GM18498 (cell line): Measurements from ENCODE around the gene NSUN7.

Source experiments
- ATAC-seq: cut with Tn5 transposase; IDR thresholded peaks from one replicate; pipeline ENCODE4 v1.9.1; 2021; ENCODE audit warnings: mild to moderate bottlenecking, moderate library complexity; ENCODE audit not compliant: unreplicated experiment

NSUN7 gene

GRCh38 chr4:40733752-40734151 lies 16.0 kb upstream of the NSUN7 start:
- ATAC-seq = no peak

GRCh38 chr4:40734497-40734896 lies 15.3 kb upstream of the NSUN7 start:
- no peak for ATAC-seq

DNA sequence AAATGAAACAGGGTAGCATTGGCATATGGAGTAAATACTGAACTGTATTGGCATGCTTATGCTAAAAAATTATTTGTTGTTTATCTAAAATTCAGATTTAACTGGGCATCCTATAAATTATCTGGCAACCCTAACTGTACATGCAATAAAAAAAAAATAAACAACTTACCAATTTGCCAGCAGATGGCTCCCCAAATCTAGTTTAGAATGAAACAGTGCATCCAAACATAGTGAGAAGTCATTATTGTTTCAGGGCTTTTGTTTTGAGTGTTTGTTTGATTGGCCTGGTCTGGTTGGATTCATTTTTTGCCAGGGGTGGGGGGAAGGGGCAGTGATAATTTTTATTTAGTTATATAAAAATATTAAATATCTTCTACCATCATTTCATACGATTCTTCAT lies 12.8 kb upstream of the NSUN7 start:
- no peak for ATAC-seq

DNA sequence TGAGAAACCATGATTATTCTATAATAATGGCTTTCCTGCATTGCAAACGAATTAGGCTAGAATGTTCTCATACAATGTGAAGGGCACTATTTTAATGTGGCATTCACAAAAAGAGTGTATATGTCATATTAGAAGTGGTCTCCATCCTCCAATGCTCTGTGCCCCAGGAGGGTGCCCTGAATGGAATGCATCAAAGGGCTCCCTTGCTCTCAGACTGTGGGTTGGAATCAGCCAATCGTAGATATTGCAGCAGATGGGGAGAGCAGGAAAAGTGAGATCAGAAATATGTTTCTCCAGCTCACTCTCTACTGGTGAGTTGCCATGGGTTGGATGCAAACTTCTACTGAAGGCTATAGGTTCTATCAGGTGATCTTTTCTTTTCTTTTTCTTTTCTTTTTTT lies 11.9 kb upstream of the NSUN7 start:
- ATAC-seq = no peak

- ATAC-seq = no peak
These were observed 10.4 kb upstream of the NSUN7 start for GRCh38 chr4:40739347-40739746.

DNA sequence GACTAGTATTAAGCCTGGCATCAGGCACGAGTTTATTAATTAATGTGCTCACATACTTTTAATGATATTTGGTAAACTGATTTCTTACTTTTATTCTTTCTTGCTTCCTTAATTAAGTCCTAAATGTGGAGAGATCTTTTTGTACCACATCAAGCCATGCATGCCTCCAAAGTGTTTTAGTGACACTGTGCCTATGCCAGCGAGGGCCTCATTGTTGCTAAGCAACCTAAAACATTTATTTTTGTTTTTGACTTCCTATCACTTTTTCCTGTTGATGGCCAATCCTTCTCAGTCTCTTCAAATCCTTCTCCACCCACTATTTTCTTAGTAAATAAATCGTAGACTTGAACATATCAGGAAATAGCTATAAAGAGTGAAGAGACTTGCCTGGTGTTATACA lies 5.5 kb upstream of the NSUN7 start:
- no peak for ATAC-seq

GRCh38 chr4:40745285-40745984 lies 4.3 kb upstream of the NSUN7 start:
- ATAC-seq = no peak

GRCh38 chr4:40747207-40747835 lies 2.4 kb upstream of the NSUN7 start:
- ATAC-seq = no peak

- no peak for ATAC-seq
These were observed 905 bp downstream of the NSUN7 start for GRCh38 chr4:40750461-40751258.

DNA sequence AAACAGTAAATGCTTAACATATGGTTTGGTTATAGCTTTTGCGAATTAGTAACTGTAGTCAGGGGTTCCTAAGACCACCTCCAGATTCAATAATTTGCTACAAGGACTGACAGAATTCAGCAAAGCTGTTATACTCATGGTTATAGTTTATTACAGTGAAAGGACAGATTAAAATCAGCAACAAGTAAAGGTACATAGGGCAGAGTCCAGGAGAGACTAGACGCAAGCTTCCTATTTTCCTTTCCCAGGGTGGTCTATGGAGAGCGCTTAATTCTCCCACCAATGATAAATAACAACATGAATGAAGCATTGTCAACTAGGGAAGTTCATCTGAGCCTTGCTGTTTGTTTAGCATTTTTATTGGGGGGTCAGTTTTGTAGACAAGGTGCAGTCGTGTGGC lies 5.9 kb downstream of the NSUN7 start:
- no peak for ATAC-seq

DNA sequence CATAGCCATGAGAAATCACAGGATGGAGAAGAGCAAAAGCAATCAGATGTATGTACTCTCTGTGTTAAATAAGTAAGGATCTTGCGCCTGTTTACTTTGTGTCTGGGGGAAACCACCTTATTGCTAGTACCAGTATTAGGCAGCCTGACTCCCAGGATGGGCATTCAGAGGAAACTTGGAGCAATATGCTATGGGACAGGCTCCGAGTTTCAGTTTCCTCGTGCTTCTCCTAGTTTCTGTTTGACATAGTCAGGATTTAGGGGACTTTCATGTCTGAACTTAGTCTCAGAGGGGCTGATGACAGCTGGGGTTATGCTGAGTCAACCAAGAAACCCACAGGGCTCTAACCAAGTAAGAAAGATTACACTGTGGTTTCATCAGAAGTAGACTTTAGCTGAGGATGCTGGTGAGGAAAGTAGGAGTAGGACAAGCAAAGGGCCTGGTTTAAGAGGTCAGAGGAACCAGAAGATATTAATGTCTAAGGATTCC lies 13.5 kb downstream of the NSUN7 start:
- ATAC-seq = peak; percentile 99

GRCh38 chr4:40769266-40769665 lies 19.5 kb downstream of the NSUN7 start:
- ATAC-seq = no peak

- ATAC-seq = no peak
These were observed 28.3 kb downstream of the NSUN7 start for GRCh38 chr4:40778090-40778489.

DNA sequence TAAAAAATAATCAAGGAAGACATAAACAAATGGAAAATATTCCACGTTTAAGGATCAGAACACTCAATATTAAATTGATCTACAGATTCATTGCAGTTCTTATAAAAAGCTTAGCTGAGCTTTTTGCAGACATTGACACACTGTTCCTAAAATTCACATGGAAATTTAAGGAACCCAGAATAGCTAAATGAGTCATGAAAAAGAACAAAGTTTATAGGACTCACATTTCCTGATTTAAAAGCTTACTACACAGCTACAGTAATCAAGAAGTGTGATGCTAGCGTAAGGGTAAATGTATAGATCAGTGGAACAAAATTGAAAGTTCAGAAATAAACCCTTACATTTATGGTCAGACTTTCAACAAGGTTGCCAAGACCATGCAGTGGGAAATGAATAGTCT lies 33.1 kb downstream of the NSUN7 start:
- ATAC-seq = no peak

GRCh38 chr4:40785727-40786126 lies 36.0 kb downstream of the NSUN7 start:
- ATAC-seq = no peak

GRCh38 chr4:40788331-40788730 lies 38.6 kb downstream of the NSUN7 start:
- no peak for ATAC-seq

DNA sequence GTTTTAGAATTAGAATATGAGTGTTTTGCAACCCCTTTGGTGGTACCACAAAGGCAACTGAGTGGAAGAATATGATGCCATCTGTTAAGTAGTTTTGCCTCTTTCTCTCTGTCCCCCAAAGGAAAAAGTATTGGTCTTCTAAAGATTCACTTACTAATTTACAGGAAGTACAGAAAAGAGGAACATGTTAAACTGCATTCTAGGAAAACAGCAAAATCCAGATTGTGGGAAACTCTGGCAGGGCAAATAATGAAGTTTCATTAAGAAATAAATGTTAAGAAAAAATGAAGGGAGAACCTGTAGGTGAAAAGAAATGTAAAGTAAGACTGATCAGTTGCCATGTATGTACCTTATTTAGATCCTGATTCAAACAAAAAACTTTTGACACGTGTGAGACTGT lies 39.3 kb downstream of the NSUN7 start:
- ATAC-seq = no peak

DNA sequence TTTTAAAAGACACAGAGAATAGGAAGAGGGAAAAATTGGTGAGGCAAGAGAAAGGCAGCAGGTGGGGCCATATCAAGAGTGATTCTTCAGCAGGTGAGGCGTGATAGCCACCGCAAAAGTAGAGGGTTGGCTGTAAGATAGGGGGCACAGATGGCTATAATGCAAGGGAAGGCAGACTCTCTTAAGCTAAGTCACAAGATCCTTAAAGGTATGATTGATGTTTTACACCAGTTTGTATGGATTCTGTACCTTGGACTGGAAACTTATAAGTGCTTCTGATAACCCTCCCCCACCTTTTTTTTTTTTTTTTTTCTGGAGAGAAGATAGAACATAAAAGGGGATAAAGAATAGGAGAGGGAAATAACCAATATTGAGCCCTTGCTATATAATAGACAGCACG lies 40.0 kb downstream of the NSUN7 start:
- no peak for ATAC-seq

DNA sequence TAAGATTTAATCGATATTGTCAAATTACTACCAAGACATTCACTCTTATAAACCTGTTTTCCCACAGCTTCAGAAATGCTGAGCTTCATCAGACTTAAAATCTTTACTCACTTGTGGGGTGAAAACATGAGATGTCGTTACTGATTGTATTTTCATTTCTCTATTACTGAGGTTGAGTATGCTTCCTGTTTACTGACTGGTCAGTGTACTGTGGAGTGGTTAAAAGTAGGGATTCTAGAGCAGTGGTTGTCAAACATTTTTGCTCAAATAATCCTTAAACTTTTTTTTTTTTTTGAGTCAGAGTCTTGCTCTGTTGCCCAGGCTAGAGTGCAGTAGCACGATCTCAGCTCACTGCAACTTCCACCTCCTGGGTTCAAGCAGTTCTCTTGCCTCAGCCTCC lies 50.3 kb downstream of the NSUN7 start:
- ATAC-seq = peak; percentile 91

- ATAC-seq = no peak
These were observed 54.8 kb downstream of the NSUN7 start for GRCh38 chr4:40804598-40804997.

DNA sequence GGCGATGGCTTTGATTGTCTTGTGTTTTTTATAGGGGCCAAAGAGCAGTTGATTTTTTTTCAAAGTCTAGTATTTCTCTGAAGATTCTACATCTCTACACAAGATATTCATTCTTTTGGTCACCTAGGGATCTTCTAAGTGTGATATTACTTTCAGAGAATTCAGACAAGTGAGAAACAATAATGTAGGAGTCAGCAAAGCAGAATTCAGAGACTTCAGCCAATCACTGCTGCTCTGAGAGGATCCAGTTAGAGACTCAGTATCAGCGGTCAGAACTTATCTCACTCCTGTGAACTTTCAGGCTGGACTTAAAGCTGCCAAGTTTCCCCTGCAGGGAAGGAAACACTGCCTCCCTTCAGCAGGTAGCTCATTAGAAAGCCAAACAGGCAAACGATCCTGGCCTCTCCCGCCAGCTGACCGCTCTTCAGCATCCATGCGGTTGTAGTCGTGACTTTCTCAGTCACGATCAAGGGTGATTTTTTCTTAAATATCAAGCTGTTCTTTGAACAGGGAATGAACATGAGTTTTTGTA lies 59.2 kb downstream of the NSUN7 start:
- no peak for ATAC-seq

GRCh38 chr4:40811956-40812355 lies 62.2 kb downstream of the NSUN7 start:
- no peak for ATAC-seq
